ENCODE results near the gene HBB.

HBB gene

GRCh38 chr11:5224538-5225479, 2.1 kb downstream of the HBB start:
- DNase-seq = no peak

DNA sequence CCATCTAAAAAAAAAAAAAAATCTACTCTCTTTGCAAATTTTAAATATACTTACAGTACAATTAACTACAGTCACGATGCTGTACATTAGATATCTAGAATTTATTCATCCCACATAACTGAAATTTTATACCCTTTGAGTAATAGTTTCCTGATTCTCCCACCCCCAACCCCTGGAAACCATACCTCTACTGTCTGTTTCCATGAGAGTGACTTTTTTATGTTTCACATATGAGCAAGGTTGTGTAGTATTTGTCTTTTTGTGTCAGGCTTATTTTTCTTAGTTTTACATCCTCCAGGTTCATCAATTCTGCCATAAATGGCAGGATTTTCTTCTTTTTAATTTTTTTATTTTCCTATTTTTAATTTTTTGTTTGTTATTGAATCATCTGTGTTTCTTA, 3.2 kb downstream of the HBB start:
- DNase-seq = no peak

- DNase-seq = no peak
Observed at GRCh38 chr11:5223146-5223545, 3.7 kb downstream of the HBB start.

DNA sequence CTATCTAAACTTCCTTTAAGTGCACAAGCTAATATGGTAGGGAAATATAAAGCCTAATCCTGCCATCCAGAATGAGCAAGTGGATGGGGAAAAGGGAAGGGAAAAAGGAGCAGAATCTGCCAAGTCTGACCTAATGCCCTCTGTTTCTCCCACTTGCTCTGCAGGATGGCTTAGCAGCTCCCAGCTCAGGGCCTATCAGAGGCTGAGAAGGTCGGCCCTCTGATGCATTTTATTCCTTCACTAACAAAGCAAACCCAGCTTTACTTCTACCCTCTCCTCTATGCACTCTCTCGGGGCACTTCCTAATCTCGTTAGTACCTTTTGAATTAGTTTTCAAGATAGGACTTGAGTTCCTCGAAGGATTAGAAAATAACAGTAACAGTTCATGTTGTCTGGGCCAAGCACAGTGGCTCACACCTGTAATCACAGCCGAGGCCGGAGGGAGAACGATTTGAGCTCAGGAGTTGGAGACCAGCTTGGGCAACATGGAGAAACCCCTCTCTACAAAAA, 16.4 kb downstream of the HBB start:
- no peak for DNase-seq

- DNase-seq = peak; percentile 4
Observed at GRCh38 chr11:5204787-5205186, 22.1 kb downstream of the HBB start.

GRCh38 chr11:5203366-5203765, 23.5 kb downstream of the HBB start:
- no peak for DNase-seq

GRCh38 chr11:5200582-5200981, 26.3 kb downstream of the HBB start, which contains the start of gene OR51V1:
Gene OR51V1, minus strand, starts transcription at chr11:5200682. Its CDS starts 0 bp downstream, at chr11:5200682.
- DNase-seq = no peak

- no peak for DNase-seq
Observed at GRCh38 chr11:5198285-5198684, 28.6 kb downstream of the HBB start.

DNA sequence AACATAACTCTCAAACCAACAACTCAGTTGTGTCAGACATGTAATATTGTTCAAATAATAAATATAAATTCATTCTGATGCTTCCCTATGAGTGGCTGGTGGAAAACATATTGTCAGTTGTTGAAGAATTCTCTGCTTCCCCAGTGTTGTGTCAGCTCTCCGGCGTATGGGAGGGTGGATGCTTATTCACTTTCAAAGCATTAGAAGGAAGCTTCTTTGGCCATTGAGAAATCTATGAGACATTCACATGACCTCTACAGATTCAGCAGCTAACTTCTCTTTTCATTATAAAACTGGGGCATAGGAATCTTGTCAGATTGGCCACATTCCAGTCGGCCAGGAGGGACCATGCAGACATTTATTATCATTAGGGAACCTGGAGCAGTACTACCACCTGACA, 29.3 kb downstream of the HBB start:
- no peak for DNase-seq

DNA sequence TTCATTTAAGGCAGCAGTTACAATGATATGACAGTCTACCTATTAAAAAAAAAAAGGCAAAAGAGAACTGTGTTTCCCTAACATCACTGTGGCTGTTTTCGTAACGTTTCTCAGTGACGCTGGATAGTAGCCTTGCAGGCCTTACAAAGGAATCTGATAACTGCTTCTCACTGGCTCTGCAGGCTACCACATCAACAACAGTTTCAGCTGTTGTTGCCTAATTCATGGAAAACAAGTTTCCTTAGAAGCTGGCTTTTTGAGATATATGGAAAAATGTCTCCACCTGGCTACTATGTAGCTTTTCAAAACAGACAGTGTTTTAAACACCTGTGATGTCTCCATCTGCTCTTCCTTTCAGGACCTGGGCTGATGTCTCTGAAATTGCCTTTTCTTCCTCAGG, 30.1 kb downstream of the HBB start:
- no peak for DNase-seq

GRCh38 chr11:5196067-5196466, 30.8 kb downstream of the HBB start:
- DNase-seq = no peak

DNA sequence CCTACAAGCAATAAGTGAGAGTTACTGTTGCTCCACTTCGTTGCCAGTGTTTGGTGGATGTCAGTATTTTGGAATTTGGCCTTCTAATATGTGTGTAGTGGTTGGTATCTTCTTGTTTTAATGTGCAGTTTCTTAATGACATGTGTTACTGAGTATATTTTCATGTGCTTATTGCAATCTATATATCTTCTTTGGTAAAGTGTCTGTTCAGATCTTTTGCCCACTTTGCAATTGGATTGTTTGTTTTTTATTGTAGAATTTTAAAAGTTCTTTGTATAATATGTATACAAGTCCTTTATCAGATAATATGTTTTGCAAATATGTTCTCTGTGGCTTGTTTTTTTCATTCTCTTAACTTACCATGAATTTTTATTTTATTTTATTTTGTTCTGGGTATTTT, 34.1 kb downstream of the HBB start:
- DNase-seq = no peak

DNA sequence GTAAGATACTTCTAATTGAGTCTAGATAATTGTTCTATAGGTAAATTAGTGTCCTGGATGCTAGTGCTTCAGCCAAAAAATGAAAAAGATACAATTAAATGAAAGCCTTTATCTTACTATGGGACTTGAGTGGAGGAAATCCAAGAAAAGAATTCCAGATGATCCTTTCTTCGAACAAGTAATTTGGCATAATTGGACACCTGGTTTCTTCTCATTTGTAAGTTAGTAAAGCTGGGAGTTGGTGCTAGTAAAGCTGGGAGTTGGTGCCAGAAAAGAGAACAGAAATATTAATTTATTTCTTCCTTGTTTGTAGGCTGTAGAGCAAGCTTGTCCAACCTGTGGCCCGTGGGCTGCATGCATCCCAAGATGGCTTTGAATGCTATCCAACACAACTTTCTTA, 38.7 kb downstream of the HBB start:
- DNase-seq = no peak

GRCh38 chr11:5178046-5178837, 48.6 kb downstream of the HBB start:
- DNase-seq = no peak

All from NCI-H345 (cell line).